Measurements from ENCODE around the gene NAA25. TPM values are rescaled to one million over a fixed set of nuclear protein-coding genes. Genes with fewer than 3 reads are reported as not detected.
"Not testable (repeated sequence)": the region's sequence is repeated elsewhere in the genome, so short reads cannot be mapped to it uniquely, and the experiment has no call there.

NAA25 gene
- total RNA-seq, 1 experiment from 2014 or later, result 28.8 TPM

DNA sequence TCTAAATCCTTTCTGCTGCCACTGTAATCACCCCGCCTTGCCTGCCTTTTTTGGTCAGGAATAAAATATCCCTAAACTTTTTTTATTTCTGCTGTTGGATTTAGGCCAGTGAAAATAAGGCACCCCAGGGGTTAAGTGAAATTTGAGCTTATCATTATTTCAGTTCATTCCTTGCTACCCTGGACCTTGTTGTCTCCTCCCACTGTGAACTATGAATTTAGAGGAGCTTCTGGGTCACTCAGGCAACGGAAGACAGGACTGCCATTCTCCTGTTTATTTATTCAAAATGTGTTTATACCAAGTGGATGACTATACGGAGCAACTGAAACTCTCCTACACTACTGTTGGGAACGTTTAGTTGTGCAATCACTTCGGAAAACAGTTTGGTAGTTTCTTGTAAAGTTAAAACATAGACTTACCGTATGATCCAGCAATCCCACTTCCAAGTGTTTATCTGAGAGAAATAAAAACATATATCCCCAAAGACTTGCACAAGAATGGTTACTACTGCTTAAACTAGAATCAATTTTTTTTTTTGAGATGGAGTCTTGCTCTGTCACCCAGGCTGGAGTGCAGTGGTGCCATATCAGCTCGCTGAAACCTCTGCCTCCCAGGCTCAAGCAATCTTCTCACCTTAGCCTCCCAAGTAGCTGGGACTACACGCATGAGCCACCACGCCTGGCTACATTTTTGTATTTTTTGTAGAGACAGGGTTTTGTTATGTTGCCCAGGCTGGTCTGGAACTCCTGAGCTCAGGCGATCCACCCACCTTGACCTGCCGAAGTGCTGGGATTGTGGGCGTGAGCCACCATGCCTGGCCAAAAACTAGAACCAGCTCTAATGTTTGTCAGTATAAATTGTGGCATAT is 14.5 kb upstream of the NAA25 start:
- DNase-seq (ENCODE audit: low read depth, low spot score), result no peak
- in situ Hi-C loops (cut with HindIII; ENCODE audit: low pct_unique_long_range_greater_than_20kb, low sequenced_read_pairs), result no loop called here

DNA sequence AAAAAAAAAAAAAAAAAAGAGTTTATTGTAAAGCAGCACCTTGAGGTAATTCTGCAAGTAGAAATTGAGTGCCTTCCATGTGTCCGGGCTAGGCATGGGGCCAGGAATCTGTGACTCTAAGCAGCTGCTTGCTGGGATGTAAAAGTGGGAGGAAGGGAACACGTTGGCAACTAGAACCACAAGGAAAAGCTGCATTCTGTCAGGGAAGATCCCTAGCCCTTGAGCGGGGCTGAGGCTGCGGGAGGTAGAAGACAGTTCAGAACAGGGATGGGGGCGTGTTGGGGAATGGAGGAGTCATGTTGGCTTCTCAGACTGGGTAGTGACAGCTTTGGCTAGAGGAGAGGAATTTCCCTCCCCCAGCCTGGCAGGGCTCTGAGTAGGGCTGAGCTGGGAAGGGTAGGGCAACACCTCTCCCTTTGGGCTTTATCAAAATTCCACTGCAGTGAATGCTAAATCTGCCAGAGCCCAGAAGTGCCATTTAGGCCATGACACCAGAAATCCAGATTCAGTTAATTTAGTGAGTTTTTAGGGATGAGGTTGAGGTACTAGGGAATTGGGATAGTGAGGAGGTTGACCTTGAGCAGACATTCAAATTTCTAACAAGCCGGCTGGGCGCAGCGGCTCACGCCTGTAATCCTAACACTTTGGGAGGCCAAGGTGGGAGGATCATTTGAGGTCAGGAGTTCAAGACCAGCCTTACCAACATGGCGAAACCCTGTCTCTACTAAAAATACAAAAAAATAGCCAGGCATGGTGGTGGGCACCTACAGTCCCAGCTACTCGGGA is 13.4 kb upstream of the NAA25 start:
- in situ Hi-C loops (cut with HindIII; ENCODE audit: low pct_unique_long_range_greater_than_20kb, low sequenced_read_pairs), result no loop called here
- no peak for DNase-seq (ENCODE audit: low read depth, low spot score)

DNA sequence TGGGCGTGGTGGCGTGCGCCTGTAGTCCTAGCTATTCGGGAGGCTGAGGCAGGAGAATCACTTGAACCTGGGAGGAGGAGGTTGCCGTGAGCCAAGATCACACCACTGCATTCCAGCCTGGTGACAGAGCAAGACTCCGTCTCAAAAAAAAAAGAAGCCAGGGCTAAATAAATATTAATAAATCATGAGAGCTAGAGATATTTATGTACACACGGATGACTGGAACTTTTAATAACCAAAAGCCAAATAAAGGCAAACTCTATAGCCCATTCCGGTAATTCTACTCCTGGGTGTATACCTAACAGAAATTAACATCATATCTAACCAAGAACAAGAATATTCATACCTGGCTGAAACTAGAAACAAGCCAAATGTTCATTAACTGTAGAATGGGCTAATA is 9.1 kb upstream of the NAA25 start:
- DNase-seq (ENCODE audit: low read depth, low spot score), result no peak
- in situ Hi-C loops (cut with HindIII; ENCODE audit: low pct_unique_long_range_greater_than_20kb, low sequenced_read_pairs), result no loop called here

DNA sequence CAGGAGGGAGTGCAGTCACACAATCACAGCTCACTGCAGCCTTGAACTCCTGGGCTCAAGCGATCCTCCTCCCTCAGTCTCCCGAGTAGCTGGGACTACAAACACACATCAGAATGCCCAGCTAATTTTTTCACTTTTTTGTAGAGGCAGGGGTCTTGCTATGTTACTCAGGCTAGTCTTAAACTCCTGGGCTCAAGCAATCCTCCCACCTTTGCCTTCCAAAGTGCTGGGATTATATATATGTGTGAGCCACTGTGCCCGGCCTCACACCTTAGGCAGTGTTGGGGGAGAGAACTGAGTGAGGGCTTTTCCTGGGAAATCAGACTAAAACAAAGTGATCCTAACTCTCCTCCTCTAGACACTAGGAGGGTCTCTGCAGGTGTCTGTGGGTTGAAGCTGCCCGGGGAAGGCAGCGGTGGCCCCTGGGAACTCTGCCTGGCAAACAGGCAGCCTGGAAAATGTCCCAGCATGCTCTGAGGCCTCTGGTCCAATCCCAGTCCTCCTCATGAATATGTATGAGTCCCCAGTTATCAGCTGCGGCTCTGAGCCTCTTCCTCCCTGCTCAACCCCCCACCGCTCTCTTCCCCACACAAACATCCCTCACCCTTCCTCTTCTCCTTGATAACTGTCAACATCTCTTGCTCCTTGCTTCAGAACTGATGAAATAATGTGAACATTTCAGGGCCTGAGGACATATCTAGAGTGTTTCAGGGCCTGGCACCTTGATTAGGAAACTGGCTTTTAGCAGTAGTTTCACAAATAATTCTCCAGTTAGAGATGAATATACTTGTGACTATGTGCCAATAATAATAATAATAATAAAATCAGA is 7.9 kb upstream of the NAA25 start:
- in situ Hi-C loops (cut with HindIII; ENCODE audit: low pct_unique_long_range_greater_than_20kb, low sequenced_read_pairs), result no loop called here
- DNase-seq (ENCODE audit: low read depth, low spot score), result peak; percentile 70

DNA sequence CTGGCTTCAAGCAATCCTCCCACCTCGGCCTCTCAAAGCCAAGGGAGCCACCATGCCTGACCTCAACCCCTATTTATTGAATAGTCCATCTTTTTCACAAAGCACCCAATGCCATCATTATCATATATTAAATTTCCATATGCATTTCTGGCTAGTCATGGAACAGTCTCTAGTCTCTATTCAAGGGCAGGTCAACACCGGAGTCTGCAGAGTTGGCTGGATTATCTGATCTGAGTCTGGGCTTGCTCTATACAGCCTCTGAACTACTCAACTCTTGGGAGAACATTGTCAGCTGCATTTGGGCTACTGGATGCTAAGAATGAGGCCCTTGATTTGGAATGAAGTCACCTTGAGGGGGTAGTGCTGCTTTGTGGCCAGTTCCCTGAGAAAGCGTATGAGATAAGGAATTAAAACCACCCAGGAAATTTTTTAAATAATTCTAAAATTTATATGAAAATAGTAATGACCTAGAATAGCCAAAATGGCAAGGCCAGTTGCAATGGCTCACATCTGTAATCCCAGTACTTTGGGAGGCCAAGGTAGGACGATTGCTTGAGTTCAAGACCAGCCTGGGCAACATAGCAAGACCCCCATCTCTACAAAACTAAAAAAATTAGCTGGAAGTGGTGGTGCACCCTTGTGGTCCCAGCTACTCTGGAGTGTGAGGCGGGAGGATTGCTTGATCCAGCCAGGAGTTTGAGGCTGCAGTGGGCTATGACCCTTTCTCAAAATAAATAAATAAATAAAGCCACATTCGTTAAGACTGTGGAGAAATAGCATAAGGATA is 6.9 kb upstream of the NAA25 start:
- no peak for DNase-seq (ENCODE audit: low read depth, low spot score)
- in situ Hi-C loops (cut with HindIII; ENCODE audit: low pct_unique_long_range_greater_than_20kb, low sequenced_read_pairs), result no loop called here

DNA sequence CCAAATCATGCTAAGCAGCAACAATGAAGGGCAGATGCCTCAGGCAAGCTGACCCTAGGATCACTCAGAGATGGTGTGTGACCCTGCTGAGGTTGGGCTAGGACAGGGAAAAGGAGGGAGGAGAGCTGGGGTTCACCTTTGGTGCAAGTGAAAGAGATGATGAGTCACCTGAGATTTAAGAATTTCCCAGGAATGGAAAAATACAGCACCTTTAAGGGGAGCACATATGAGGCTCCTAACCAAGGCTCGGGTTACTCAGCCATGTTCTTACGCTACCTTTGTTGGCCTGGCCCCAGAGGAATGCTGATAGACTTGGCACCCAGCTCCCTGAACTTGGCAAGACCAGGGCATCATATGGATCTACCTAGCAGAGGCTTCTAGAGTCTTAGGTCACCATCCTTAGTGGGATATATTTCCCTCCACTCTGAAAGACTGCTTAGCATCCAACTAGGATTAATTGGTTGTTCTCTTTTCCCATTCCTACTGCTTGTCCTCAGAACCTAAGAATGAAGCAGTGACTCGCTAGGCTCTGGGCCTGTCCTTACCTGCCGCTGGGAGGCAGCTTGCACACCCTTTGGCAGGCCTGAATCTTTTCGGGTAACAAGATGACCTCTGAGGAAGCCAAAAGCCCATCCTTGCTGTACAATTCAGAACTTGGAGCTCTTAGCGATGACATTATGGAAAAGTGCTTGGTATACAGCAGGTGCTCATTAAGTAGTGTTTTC is 4.0 kb upstream of the NAA25 start:
- DNase-seq (ENCODE audit: low read depth, low spot score), result no peak
- in situ Hi-C loops (cut with HindIII; ENCODE audit: low pct_unique_long_range_greater_than_20kb, low sequenced_read_pairs), result no loop called here

DNA sequence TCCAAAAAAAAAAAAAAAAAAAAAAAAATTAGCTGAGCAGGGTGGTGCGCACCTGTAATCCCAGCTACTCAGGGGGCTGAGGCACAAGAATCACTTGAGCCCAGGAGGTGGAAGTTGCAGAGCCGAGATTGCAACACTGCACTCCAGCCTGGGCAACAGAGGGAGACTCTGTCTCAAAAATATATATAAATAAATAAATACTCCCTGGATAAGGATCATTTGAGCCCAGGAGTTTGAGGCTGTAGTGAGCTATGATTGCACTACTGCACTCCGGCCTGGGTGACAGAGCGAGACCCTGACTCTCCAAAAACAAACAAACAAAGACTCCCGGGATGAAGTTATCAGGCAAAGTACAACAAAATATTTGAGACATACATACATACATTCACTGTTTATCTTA is 3.3 kb upstream of the NAA25 start:
- in situ Hi-C loops (cut with HindIII; ENCODE audit: low pct_unique_long_range_greater_than_20kb, low sequenced_read_pairs), result no loop called here
- peak; percentile 30 for DNase-seq (ENCODE audit: low read depth, low spot score)

DNA sequence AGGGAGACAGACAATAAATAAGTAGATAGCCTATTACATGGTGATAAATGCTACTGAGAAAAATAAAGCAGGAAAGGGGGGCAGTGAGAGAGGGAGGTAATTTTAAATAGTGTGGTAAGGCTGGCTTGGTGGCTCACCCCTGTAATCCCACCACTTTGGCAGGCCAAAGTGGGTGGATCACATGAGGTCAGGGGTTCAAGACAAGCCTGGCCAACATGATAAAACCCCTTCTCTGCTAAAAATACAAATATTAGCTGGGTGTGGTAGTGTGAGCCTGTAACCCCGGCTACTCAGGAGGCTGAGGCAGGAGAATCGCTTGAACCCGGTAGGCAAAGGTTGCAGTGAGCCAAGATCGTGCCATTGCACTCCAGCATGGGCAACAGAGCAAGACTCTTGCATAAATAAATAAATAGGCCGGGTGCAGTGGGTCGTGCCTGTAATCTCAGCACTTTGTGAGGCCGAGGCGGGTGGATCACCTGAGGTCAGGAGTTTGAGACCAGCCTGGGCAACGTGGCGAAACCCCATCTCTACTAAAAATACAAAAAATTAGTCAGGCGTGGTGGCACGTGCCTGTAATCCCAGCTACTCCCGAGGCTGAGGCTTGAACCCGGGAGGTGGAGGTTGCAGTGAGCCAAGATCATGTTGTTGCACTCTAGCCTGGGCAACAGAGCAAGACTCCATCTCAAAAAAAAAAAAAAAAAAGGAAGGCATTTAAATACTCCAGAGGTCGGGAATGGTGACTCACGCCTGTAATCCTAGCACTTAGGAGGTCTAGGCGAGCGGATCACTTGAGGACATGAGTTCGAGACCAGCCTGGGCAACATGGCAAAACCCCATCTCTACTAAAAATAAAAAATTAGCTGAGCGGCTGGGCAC is 2.4 kb upstream of the NAA25 start:
- in situ Hi-C loops (cut with HindIII; ENCODE audit: low pct_unique_long_range_greater_than_20kb, low sequenced_read_pairs); DNase-seq (ENCODE audit: low read depth, low spot score): not testable (repeated sequence)

DNA sequence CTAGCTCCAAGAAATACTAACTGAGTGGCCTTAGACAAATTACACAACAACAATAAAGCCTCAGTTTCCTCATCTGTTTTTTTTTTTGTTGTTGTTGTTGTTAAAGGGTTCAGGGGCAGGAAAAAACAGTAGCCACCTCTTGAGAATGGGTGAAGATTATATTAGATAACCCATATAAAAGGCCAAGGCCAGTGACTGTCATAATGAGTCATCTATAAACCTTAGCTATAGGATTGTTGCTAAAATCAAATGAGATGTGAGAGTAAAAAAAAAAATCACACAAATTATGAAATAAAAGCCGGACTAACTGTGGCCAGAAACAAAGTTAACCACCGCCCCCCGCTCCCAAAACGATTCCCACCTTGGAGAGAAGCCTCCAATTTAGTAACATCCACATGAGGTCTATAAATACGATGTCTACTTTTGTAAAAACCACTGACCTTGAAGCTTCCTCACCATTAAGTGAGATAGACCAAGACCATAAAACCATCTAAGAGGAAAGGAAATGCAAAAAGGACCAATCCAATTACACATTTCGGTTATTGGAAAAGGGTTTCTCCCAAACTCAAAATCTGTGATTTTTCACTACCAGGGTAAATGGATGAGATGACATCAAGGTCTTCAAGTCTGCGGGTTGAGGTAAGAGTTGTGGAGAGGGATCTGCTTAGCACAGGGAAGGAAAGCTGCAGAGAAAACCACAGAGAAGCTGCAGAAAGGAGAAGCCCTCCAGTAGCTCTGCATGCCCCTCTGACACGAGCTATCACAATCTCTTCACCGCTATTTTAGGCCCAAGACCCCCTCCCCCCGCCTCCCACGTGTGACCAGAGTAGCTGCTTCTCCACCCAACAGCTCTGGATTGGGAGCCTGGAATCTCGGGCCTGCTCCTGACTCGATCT is 1.0 kb downstream of the NAA25 start:
- DNase-seq (ENCODE audit: low read depth, low spot score), result peak; percentile 54
- in situ Hi-C loops (cut with HindIII; ENCODE audit: low pct_unique_long_range_greater_than_20kb, low sequenced_read_pairs), result no loop called here

DNA sequence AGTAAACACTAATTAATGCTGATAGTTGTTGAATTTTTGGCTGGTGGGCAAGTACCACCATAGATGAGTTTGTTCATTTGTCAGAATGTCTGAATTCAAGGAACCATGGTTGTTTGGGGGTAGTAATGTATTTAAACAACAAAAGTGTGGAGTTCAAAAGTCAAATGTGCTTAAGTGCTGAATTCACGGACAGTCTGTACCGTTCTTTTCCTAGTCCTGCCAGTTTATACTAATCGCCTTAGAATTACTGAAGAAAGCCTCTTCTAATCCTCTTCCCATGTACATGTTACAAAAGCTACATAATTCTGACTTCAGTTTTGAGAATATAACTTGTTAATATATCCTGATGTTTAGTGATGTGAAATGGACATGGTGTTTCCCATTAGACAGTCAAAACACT is 2.7 kb downstream of the NAA25 start:
- in situ Hi-C loops (cut with HindIII; ENCODE audit: low pct_unique_long_range_greater_than_20kb, low sequenced_read_pairs), result no loop called here
- DNase-seq (ENCODE audit: low read depth, low spot score), result no peak

DNA sequence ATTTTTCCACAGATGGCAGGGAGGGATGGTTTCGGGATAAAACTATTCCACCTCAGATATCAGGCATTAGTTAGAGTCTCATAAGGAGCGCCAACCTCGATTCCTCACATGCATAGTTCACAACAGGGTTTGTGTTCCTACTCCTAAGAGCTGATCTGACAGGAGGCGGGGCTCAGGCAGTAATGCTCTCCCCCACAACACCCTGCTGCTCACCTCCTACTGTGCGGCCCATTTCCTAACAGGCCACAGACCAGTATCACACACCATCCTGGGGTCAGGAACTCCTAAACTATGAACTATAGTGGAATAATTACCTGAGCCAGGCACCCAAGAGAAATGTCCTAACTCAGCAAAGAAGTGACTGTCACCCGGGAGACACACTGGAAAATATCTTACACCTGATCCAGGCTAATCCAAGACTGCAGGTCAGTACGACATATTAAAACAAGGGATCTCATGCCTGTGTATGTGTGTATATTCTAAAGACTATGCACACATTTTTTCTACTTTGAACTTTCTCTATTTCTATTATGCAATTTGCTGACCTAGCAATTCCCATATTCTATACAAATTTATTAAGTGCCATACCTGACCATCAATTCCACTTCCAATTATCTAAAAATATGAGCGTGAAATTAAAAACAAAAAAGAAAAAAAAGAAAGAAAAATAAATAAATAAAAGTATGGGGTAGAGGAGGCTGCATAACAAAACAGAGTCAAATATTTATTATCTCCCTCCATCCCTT is 4.7 kb downstream of the NAA25 start:
- DNase-seq (ENCODE audit: low read depth, low spot score), result no peak
- in situ Hi-C loops (cut with HindIII; ENCODE audit: low pct_unique_long_range_greater_than_20kb, low sequenced_read_pairs), result no loop called here

DNA sequence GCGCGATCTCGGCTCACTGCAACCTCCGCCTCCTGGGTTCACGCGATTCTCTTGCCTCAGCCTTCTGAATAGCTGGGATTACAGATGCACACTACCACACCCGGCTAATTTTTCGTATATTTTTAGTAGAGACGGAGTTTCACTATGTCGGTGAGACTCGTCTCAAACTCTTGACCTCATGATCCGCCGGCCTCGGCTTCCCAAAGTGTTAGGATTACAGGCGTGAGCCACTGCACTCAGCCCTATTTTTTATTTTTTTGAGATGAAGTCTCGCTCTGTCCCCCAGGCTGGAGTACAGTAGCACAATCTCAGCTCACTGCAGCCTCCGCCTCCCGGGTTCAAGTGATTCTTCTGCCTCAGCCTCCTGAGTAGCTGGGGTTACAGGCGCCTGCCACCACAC is 5.8 kb downstream of the NAA25 start:
- DNase-seq (ENCODE audit: low read depth, low spot score); in situ Hi-C loops (cut with HindIII; ENCODE audit: low pct_unique_long_range_greater_than_20kb, low sequenced_read_pairs): not testable (repeated sequence)

DNA sequence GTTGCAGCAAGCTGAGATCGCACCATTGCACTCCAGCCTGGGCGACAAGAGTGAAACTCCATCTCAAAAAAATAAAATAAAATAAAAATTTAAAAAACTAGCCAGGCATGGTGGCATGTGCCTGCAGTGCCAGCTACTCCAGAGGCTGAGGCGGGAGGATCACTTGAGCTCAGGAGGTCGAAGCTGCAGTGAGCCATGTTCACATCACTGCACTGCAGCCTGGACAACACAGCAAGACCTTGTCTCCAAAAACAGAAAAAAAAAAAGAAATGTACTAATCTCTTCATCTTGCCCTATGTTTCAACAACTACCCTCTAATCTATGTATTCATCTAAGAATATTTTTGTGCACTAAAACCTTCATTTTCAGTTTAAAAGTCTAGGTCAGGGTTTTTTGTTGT is 6.5 kb downstream of the NAA25 start:
- in situ Hi-C loops (cut with HindIII; ENCODE audit: low pct_unique_long_range_greater_than_20kb, low sequenced_read_pairs), result no loop called here

DNA sequence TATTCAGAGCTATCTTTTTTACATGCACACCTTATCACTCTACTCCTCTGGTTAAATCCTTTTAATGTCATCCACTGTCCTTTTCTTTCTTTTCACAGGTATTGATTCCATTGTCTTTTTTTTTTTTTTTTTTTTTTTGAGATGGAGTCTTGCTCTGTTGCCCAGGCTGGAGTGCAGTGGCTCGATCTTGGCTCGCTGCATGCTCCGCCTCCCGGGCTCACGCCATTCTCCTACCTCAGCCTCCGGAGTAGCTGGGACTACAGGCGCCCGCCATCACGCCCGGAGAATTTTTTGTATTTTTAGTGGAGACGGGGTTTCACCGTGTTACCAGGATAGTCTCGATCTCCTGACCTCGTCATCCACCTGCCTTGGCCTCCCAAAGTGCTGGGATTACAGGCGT is 8.1 kb downstream of the NAA25 start:
- in situ Hi-C loops (cut with HindIII; ENCODE audit: low pct_unique_long_range_greater_than_20kb, low sequenced_read_pairs); DNase-seq (ENCODE audit: low read depth, low spot score): not testable (repeated sequence)

More for the DNA sequence above, 6.5 kb downstream of the NAA25 start:
- no peak for DNase-seq (ENCODE audit: low read depth, low spot score)
